Right lobe of liver (tissue), 6 donors: ENCODE results near the gene SAXO1. TPM values are rescaled to one million over a fixed set of nuclear protein-coding genes. Genes with fewer than 3 reads are reported as not detected.

Source experiments
- ATAC-seq, 4 donors: fragments of 200-7000 bp; cut with Tn5 transposase; one replicate each; pipeline ENCODE4 v1.9.1; 2020; ENCODE audit warnings: mild to moderate bottlenecking in 4 of 4, moderate library complexity in 4 of 4
- DNase-seq, 3 donors: peaks; one replicate each; pipeline ENCODE4 v3.0.0-alpha.2; 2020
- H3K27ac ChIP-seq, 3 donors: fragments of 200-600 bp; one replicate each; pipeline ENCODE4 v1.8.0; 2022
- H3K27me3 ChIP-seq, 2 donors: fragments of 200-600 bp; one replicate each; pipeline ENCODE4 v1.8.0; 2022
- H3K36me3 ChIP-seq, 4 donors: fragments of 200-600 bp; sonication (generic) in 1 of 4; one replicate each; pipeline versions ENCODE4 v1.5.1 to v1.8.0; 2017 to 2022; ENCODE audit warnings: control low read depth in 1 of 4
- H3K4me1 ChIP-seq, 4 donors: fragments of 200-600 bp; sonication (generic) in 1 of 4; one replicate each; pipeline versions ENCODE4 v1.5.1 to v1.8.0; 2017 to 2022; ENCODE audit warnings: control low read depth in 1 of 4
- H3K4me3 ChIP-seq, 3 donors: fragments of 200-600 bp; one replicate each; pipeline ENCODE4 v1.8.0; 2022
- H3K9me3 ChIP-seq, 4 donors: fragments of 200-600 bp; sonication (generic) in 1 of 4; one replicate each; pipeline versions ENCODE4 v1.5.1 to v1.8.0; 2017 to 2022; ENCODE audit warnings: control low read depth in 1 of 4
- CTCF ChIP-seq, 4 donors: fragments of 200-600 bp in 3 of 4; fragments of 450-650 bp in 1 of 4; IDR thresholded peaks; one replicate each; pipeline versions ENCODE4 v1.5.1 to v1.8.0; 2016 to 2022; ENCODE audit warnings: antibody characterized with exemption in 4 of 4, mild to moderate bottlenecking in 2 of 4
- POLR2A ChIP-seq: fragments of 450-650 bp; IDR thresholded peaks from one replicate; pipeline ENCODE4 v1.6.1; 2017; ENCODE audit warnings: antibody characterized with exemption, mild to moderate bottlenecking
- WGBS: methylation state at CpG from one replicate; pipeline ENCODE4 v1.1.6; 2018; ENCODE audit warnings: low coverage, low lambda C conversion rate; ENCODE audit not compliant: insufficient coverage; ENCODE audit errors: missing lambda C conversion rate; 5-methylcytosine and 5-hydroxymethylcytosine counted together
- intact Hi-C, 2 donors: fragments of 100-400 bp; cut with DNase I; formaldehyde crosslinking; loops; one replicate each; pipeline versions ENCODE4 v1.11.2 to v1.14.1; 2022
- total RNA-seq, 6 experiments: library from RNA; depleted of rRNA in 2 of 6; stranded (reverse); fragments of >200 nt in 2 of 6; fragmentation: NEBNext Ultra II Directional in 3 of 6; extraction: Animal tissue kit (Norgen Biotek cat#: 25700) in 3 of 6; gene quantifications; one replicate each; pipeline versions ENCODE4 v1.1.0 to v1.2.4, GENCODE V29; 2016 to 2023
- donor health status: DM: no; HTN: yes; CAD: no.
- donor health status: DM: no; HTN: no; CAD: no.
- donor health status: DM: no; HTN: no; CAD: no.
- donor health status: DM: no; HTN: yes; CAD: no.
- donor health status: DM: no; HTN: yes; CAD: no.

The SAXO1 gene
- total RNA-seq, 6 experiments from 2014 or later: 0.15 TPM; not detected in 5

GRCh38 chr9:18951936-18952335 lies 81.1 kb downstream of the SAXO1 start:
- Histone ChIP-seq H3K9me3 (no peaks in the 10 kb centered on the region), H3K36me3 (no peaks in the 10 kb centered on the region), H3K27ac (no peak overlapping the region), H3K4me3 (no peak overlapping the region), H3K27me3 (no peaks in the 10 kb centered on the region), H3K4me1 (no peaks in the 10 kb centered on the region)
- ATAC-seq (no peak), DNase-seq (no peak)
- WGBS: 52% methylated on average over 1 of the region's 1 CpG
- TF ChIP-seq POLR2A (no peak), CTCF (IDR thresholded peaks at IDR 0.05) (no peak)
- intact Hi-C loops: no loop called here

- no peak overlapping the region for H3K4me3 ChIP-seq
- no peak overlapping the region for H3K27ac ChIP-seq
- 50% methylated on average over 3 of the region's 4 CpGs for WGBS
- H3K36me3 ChIP-seq: no peaks in the 10 kb centered on the region
- H3K9me3 ChIP-seq: no peaks in the 10 kb centered on the region
- intact Hi-C loops: no loop called here
- no peaks in the 10 kb centered on the region for H3K4me1 ChIP-seq
- H3K27me3 ChIP-seq: no peaks in the 10 kb centered on the region
- TF ChIP-seq CTCF (IDR thresholded peaks at IDR 0.05) (no peak), POLR2A (no peak)
- DNase-seq (no peak), ATAC-seq (peak in 1 of 4 donors; percentile 16)
Observed at GRCh38 chr9:18947892-18948339, 85.1 kb downstream of the SAXO1 start.

- Histone ChIP-seq H3K4me1 (no peaks in the 10 kb centered on the region), H3K36me3 (no peaks in the 10 kb centered on the region), H3K27ac (no peak overlapping the region), H3K27me3 (no peaks in the 10 kb centered on the region), H3K4me3 (no peak overlapping the region), H3K9me3 (no peaks in the 10 kb centered on the region)
- DNase-seq (no peak), ATAC-seq (no peak)
- WGBS: 52% methylated on average over 5 of the region's 7 CpGs
- intact Hi-C loops: no loop called here
- no peak for TF ChIP-seq CTCF (IDR thresholded peaks at IDR 0.05)
- no peak for TF ChIP-seq POLR2A
Observed at GRCh38 chr9:18942801-18943200, 90.2 kb downstream of the SAXO1 start.

- Histone ChIP-seq H3K36me3 (no peaks in the 10 kb centered on the region), H3K4me1 (no peaks in the 10 kb centered on the region), H3K9me3 (no peaks in the 10 kb centered on the region), H3K27me3 (no peaks in the 10 kb centered on the region), H3K27ac (no peak overlapping the region), H3K4me3 (no peak overlapping the region)
- DNase-seq (no peak), ATAC-seq (no peak)
- 85% methylated on average over 5 of the region's 8 CpGs for WGBS
- no peak for TF ChIP-seq POLR2A
- TF ChIP-seq CTCF (IDR thresholded peaks at IDR 0.05): no peak
- intact Hi-C loops: no loop called here
Observed at GRCh38 chr9:18941060-18941740, 91.8 kb downstream of the SAXO1 start.
